K562 (cell line): ENCODE measurements around the gene NEURL2. TPM values are rescaled to one million over a fixed set of nuclear protein-coding genes. Genes with fewer than 3 reads are reported as not detected.

Experiments
- AFF4 ChIP-seq: sonication (generic); formaldehyde crosslinking; IDR thresholded peaks from 2 replicates; pipeline ENCODE4 v1.8.0; 2023; ENCODE audit warnings: mild to moderate bottlenecking, missing genetic modification reagents
- ASH1L ChIP-seq: fragments of 450-650 bp; IDR thresholded peaks from 2 replicates; pipeline ENCODE4 v1.6.1; 2018; ENCODE audit warnings: borderline replicate concordance, mild to moderate bottlenecking, low read depth; ENCODE audit not compliant: partially characterized antibody
- EWSR1 ChIP-seq: fragments of 450-650 bp; IDR thresholded peaks from 2 replicates; pipeline ENCODE4 v1.6.1; 2018; ENCODE audit warnings: borderline replicate concordance, mild to moderate bottlenecking, low read depth, moderate library complexity; ENCODE audit not compliant: partially characterized antibody
- GTF2F1 ChIP-seq: IDR thresholded peaks from 2 replicates; pipeline ENCODE4 v1.6.1; 2011; ENCODE audit warnings: low read depth, low read length, improper control_type of control experiment
- HMGN3 ChIP-seq: IDR thresholded peaks from 2 replicates; pipeline ENCODE4 v1.6.1; 2011; ENCODE audit warnings: borderline replicate concordance, low read depth, mild to moderate bottlenecking, mixed read lengths, low read length; ENCODE audit not compliant: insufficient read length; ENCODE audit errors: extremely low read depth
- MNT ChIP-seq, 2 experiments: fragments of 450-650 bp; conservative IDR thresholded peaks; 2 replicates each; pipeline ENCODE4 v1.6.1; 2017; ENCODE audit warnings: mild to moderate bottlenecking in 2 of 2, moderate library complexity in 2 of 2
- RBBP5 ChIP-seq: fragments of 200-600 bp; sonication (generic); IDR thresholded peaks from 2 replicates; pipeline ENCODE4 v1.6.1; 2012; ENCODE audit warnings: borderline replicate concordance, mild to moderate bottlenecking, low read length, control low read depth, inconsistent platforms; ENCODE audit not compliant: insufficient read depth, poor library complexity, severe bottlenecking
- SRSF7 ChIP-seq: fragments of 200-400 bp; formaldehyde crosslinking; optimal IDR thresholded peaks from 2 replicates; pipeline ENCODE3; 2017; ENCODE audit warnings: mild to moderate bottlenecking, low read depth, low read length
- TAF7 ChIP-seq: fragments of 450-650 bp; IDR thresholded peaks from 2 replicates; pipeline ENCODE4 v1.6.1; 2016; ENCODE audit warnings: missing genetic modification characterization, missing compliant biosample characterization
- TBP ChIP-seq: optimal IDR thresholded peaks from 2 replicates; pipeline ENCODE3; 2011; ENCODE audit warnings: low read depth, low read length, improper control_type of control experiment
- XRCC5 ChIP-seq: fragments of 200-400 bp; formaldehyde crosslinking; IDR thresholded peaks from 2 replicates; pipeline ENCODE4 v1.6.1; 2017; ENCODE audit warnings: low read depth, mild to moderate bottlenecking, low read length
- ZBED1 ChIP-seq: IDR thresholded peaks from 2 replicates; pipeline ENCODE4 v1.6.1; 2014
- ZBTB33 ChIP-seq: sonication (generic); formaldehyde crosslinking; IDR thresholded peaks from 2 replicates; pipeline ENCODE4 v1.8.1; 2023; ENCODE audit warnings: mild to moderate bottlenecking, missing genetic modification reagents
- ZFPM2 ChIP-seq: fragments of 250-450 bp; sonication (Bioruptor Pico); IDR thresholded peaks from 2 replicates; pipeline ENCODE4 v1.5.1; 2022; ENCODE audit warnings: mild to moderate bottlenecking
- ZNF785 ChIP-seq: fragments of 250-450 bp; sonication (Bioruptor Pico); IDR thresholded peaks from 2 replicates; pipeline ENCODE4 v1.4.0; 2020; ENCODE audit warnings: mild to moderate bottlenecking
- polyA plus RNA-seq, 8 experiments: library from polyadenylated mRNA; depleted of rRNA in 4 of 8; stranded (reverse) in 5 of 8; unstranded in 3 of 8; fragments of >200 nt; fragmentation: Nextera tagmentation in 2 of 8; fragmentation: Illumina TruSeq in 1 of 8; extraction: Ambion mirVana in 2 of 8; extraction: Trizol in 1 of 8; gene quantifications; 2 replicates each; pipeline versions ENCODE4 v1.2.1 to v1.2.3, GENCODE V29; 2011 to 2014; ENCODE audit warnings: inconsistent platforms in 1 of 8, missing spikeins in 1 of 8
- total RNA-seq, 7 experiments: library from RNA; depleted of rRNA in 6 of 7; stranded (reverse); fragments of >200 nt in 6 of 7; fragmentation: Illumina TruSeq in 2 of 7; extraction: Trizol in 2 of 7; gene quantifications; 2 replicates each; pipeline versions ENCODE4 v1.2.1 to v1.2.3, GENCODE V29; 2011 to 2021; ENCODE audit warnings: low replicate concordance in 1 of 7
- TF ChIP-seq, protein P1 (sequence below): sonication (generic); formaldehyde crosslinking; IDR thresholded peaks from 2 replicates; pipeline ENCODE4 v1.8.0; 2022; ENCODE audit warnings: missing genetic modification reagents, mild to moderate bottlenecking, moderate library complexity, borderline replicate concordance

NEURL2 gene
- total and polyA plus RNA-seq, 9 of the 15 experiments (the other 6 are each of a cell fraction or from before 2014, with no cell fraction given), result 0.22 to 1.9 (median 0.50) TPM; not detected in 1

DNA sequence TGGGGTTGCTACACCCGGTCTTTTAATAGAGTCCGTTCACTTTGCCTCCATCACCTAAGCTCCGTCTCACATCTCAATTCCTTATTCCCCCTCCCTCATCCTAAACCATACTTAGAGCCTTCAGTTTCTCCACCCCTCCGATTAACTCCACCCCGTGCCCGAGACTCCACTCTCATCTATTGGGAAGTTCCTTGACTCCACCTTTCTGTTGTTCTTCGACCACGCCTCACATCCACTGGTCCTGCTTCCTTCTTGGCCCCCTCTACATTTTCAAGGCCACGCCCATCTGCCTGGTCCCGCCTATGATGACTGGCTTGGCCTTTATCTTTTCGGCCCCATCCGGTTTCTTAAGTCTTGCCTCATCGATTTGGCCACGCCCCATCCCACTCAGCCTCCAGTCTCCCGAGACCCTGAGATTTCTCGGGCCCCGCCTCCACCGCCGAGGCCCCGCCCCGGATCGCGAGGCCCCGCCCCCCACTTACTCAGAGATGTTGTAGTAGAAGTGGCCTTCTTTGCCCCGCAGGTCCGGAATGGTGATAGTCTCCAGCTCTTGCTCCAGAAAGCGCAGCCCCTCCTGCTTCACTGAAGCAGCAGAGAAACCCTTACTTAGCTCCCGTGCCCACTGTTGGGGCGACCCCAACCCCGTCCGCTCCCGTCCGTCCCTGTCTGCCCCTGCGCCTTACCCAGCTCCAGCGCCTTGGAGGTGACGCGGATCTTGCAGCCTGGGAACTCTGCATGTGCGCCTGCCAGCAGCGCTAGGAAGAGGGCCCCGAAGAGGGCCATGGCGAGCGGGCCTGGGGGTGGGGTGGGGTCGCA is 19.9 kb upstream of the NEURL2 start (continued):
- TF ChIP-seq RBBP5 (no peak), TAF7 (tag) (peak; percentile 75), TBP (peak; percentile 89), XRCC5 (no peak; the same call in 1 of the 2 replicates), ZFPM2 (CRISPR knock-in tag) (0 out of 2 replicates have a peak, but pooled peaks have one; percentile 52), ZBTB33 (CRISPR knock-in tag) (peak; percentile 93), ZNF785 (CRISPR knock-in tag) (no peak), AFF4 (CRISPR knock-in tag) (no peak), ZBED1 (0 out of 2 replicates have a peak, but pooled peaks have one; percentile 57), HMGN3 (peak; percentile 15), ASH1L (peak; percentile 51), EWSR1 (no peak), MNT (conservative IDR thresholded peaks at IDR 0.05) (peak in 1 of 2 experiments; percentile 60; a peak in 1 of 4 replicates), GTF2F1 (peak; percentile 47; the same call in 1 of the 2 replicates), SRSF7 (no peak)
- TF ChIP-seq, protein P1, sequence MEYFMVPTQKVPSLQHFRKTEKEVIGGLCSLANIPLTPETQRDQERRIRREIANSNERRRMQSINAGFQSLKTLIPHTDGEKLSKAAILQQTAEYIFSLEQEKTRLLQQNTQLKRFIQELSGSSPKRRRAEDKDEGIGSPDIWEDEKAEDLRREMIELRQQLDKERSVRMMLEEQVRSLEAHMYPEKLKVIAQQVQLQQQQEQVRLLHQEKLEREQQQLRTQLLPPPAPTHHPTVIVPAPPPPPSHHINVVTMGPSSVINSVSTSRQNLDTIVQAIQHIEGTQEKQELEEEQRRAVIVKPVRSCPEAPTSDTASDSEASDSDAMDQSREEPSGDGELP (CRISPR knock-in tag), result peak; percentile 66; the same call in 1 of the 2 replicates
